NT2/D1 (cell line): ENCODE data around the gene ATP2A2.
"Not testable (repeated sequence)": the region's sequence is repeated elsewhere in the genome, so short reads cannot be mapped to it uniquely, and the experiment has no call there.

Experiments
- DNase-seq: peaks from one replicate; pipeline ENCODE4 v3.0.0-alpha.2; 2011; ENCODE audit warnings: low read depth, low spot score
- H3K27me3 ChIP-seq: 2 replicates; pipeline ENCODE4 v1.6.0; 2011; ENCODE audit warnings: mild to moderate bottlenecking; ENCODE audit not compliant: insufficient read length, insufficient read depth
- H3K36me3 ChIP-seq: 2 replicates; pipeline ENCODE4 v1.6.1; 2011; ENCODE audit warnings: mild to moderate bottlenecking, low read length, mixed read lengths; ENCODE audit not compliant: insufficient read depth, insufficient read length
- H3K4me1 ChIP-seq: 2 replicates; pipeline ENCODE4 v1.5.1; 2011; ENCODE audit not compliant: insufficient read depth, insufficient read length
- H3K4me3 ChIP-seq: 2 replicates; pipeline ENCODE4 v1.5.1; 2011; ENCODE audit warnings: low read depth; ENCODE audit not compliant: insufficient read length
- H3K9ac ChIP-seq: 2 replicates; pipeline ENCODE4 v1.6.0; 2011; ENCODE audit warnings: low read depth; ENCODE audit not compliant: insufficient read length
- H3K9me3 ChIP-seq: 2 replicates; pipeline ENCODE4 v1.5.1; 2011; ENCODE audit warnings: mild to moderate bottlenecking, low read length; ENCODE audit not compliant: insufficient read depth
- SUZ12 ChIP-seq: IDR thresholded peaks from 2 replicates; pipeline ENCODE4 v1.6.1; 2011; ENCODE audit not compliant: insufficient read length, insufficient read depth; ENCODE audit errors: extremely low read depth
- YY1 ChIP-seq: IDR thresholded peaks from 2 replicates; pipeline ENCODE4 v1.6.1; 2011; ENCODE audit not compliant: insufficient read length, insufficient read depth
- ZNF274 ChIP-seq: IDR thresholded peaks from 2 replicates; pipeline ENCODE4 v1.6.1; 2011; ENCODE audit warnings: mild to moderate bottlenecking, low read depth, low read length

Gene ATP2A2

GRCh38 chr12:110351119-110351518, 70.1 kb downstream of the ATP2A2 start:
- no peaks in the 10 kb centered on the region for H3K4me1 ChIP-seq
- H3K9me3 ChIP-seq: no peaks in the 10 kb centered on the region
- H3K27me3 ChIP-seq: no peaks in the 10 kb centered on the region
- H3K36me3 ChIP-seq: peaks cover 49% of the 10 kb centered on the region
- no peak overlapping the region for H3K9ac ChIP-seq
- H3K4me3 ChIP-seq: no peak overlapping the region
- TF ChIP-seq ZNF274 (no peak), SUZ12 (no peak), YY1 (no peak)
- no peak for DNase-seq

- no peak overlapping the region for H3K4me3 ChIP-seq
- no peaks in the 10 kb centered on the region for H3K4me1 ChIP-seq
- TF ChIP-seq YY1: no peak
- TF ChIP-seq ZNF274: no peak
- no peak for TF ChIP-seq SUZ12
- H3K27me3 ChIP-seq: no peaks in the 10 kb centered on the region
- H3K9me3 ChIP-seq: no peaks in the 10 kb centered on the region
- DNase-seq: no peak
- no peak overlapping the region for H3K9ac ChIP-seq
- peaks cover 39% of the 10 kb centered on the region for H3K36me3 ChIP-seq
Measured at GRCh38 chr12:110352401-110352800, 71.4 kb downstream of the ATP2A2 start.

GRCh38 chr12:110353211-110353965, 72.3 kb downstream of the ATP2A2 start:
- TF ChIP-seq ZNF274 (no peak), YY1 (no peak), SUZ12 (no peak)
- no peaks in the 10 kb centered on the region for H3K4me1 ChIP-seq
- H3K36me3 ChIP-seq: peaks cover 29% of the 10 kb centered on the region

GRCh38 chr12:110354172-110354780, 73.2 kb downstream of the ATP2A2 start:
- TF ChIP-seq SUZ12: no peak
- no peak for TF ChIP-seq ZNF274
- TF ChIP-seq YY1: no peak
- H3K27me3 ChIP-seq: no peaks in the 10 kb centered on the region
- H3K4me1 ChIP-seq: no peaks in the 10 kb centered on the region
- no peak for DNase-seq
- no peak overlapping the region for H3K9ac ChIP-seq
- no peaks in the 10 kb centered on the region for H3K9me3 ChIP-seq
- peaks cover 20% of the 10 kb centered on the region for H3K36me3 ChIP-seq
- no peak overlapping the region for H3K4me3 ChIP-seq

More at GRCh38 chr12:110353211-110353965, 72.3 kb downstream of the ATP2A2 start:
- H3K9me3 ChIP-seq: no peaks in the 10 kb centered on the region
- no peak overlapping the region for H3K9ac ChIP-seq
- H3K4me3 ChIP-seq: no peak overlapping the region
- DNase-seq: no peak
- no peaks in the 10 kb centered on the region for H3K27me3 ChIP-seq

GRCh38 chr12:110355073-110355472, 74.0 kb downstream of the ATP2A2 start:
- no peaks in the 10 kb centered on the region for H3K27me3 ChIP-seq
- H3K4me3 ChIP-seq: no peak overlapping the region
- no peaks in the 10 kb centered on the region for H3K9me3 ChIP-seq
- H3K4me1 ChIP-seq: no peaks in the 10 kb centered on the region
- no peak overlapping the region for H3K9ac ChIP-seq
- peaks cover 12% of the 10 kb centered on the region for H3K36me3 ChIP-seq
- no peak for TF ChIP-seq YY1
- no peak for TF ChIP-seq ZNF274
- TF ChIP-seq SUZ12: no peak
- peak; percentile 25 for DNase-seq

GRCh38 chr12:110358384-110359097, 77.5 kb downstream of the ATP2A2 start:
- DNase-seq: not testable (repeated sequence)

GRCh38 chr12:110361216-110361615, 80.2 kb downstream of the ATP2A2 start:
- DNase-seq: no peak
- Histone ChIP-seq H3K9me3 (no peaks in the 10 kb centered on the region), H3K4me3 (no peak overlapping the region), H3K9ac (no peak overlapping the region), H3K4me1 (no peaks in the 10 kb centered on the region), H3K36me3 (no peaks in the 10 kb centered on the region), H3K27me3 (no peaks in the 10 kb centered on the region)
- TF ChIP-seq SUZ12 (no peak), ZNF274 (no peak), YY1 (no peak)

More at GRCh38 chr12:110358384-110359097, 77.5 kb downstream of the ATP2A2 start:
- H3K27me3 ChIP-seq, H3K9ac ChIP-seq, H3K4me3 ChIP-seq, H3K4me1 ChIP-seq, H3K9me3 ChIP-seq, H3K36me3 ChIP-seq: not testable (repeated sequence)
